GM21360 (cell line): Measurements from ENCODE around the gene TMCO4.
"Not testable (repeated sequence)": the region's sequence is repeated elsewhere in the genome, so short reads cannot be mapped to it uniquely, and the experiment has no call there.

ENCODE experiments used
- ATAC-seq: cut with Tn5 transposase; IDR thresholded peaks from one replicate; pipeline ENCODE4 v1.9.1; 2021; ENCODE audit warnings: mild to moderate bottlenecking, moderate library complexity; ENCODE audit not compliant: unreplicated experiment

TMCO4 gene

GRCh38 chr1:19799230-19800075, at the start of gene TMCO4:
Gene TMCO4, minus strand, starts transcription at chr1:19799916. Its CDS starts 19,158 bp downstream, at chr1:19780758.
- ATAC-seq = peak; percentile 67

GRCh38 chr1:19849307-19849706, 49.6 kb upstream of the TMCO4 start:
- not testable (repeated sequence) for ATAC-seq

DNA sequence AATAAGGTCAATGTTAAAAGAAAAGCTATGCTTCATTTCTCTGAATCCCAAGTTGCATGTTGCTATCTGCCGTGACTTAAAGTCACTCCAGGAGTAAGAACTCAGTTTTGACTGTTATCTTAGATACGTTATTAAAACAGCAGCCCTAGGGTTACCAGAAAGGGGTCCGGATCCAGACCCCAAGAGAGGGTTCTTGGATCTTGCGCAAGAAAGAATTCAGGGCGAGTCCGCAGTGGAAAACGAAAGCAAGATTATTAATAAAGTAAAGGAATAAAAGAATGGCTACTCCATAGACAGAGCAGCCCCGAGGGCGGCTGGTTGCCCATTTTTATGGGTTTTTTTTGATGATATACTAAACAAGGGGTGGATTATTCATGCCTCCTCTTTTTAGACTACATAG, 47.6 kb upstream of the TMCO4 start:
- not testable (repeated sequence) for ATAC-seq

- ATAC-seq = no peak
Observed at GRCh38 chr1:19846338-19846737, 46.6 kb upstream of the TMCO4 start.

DNA sequence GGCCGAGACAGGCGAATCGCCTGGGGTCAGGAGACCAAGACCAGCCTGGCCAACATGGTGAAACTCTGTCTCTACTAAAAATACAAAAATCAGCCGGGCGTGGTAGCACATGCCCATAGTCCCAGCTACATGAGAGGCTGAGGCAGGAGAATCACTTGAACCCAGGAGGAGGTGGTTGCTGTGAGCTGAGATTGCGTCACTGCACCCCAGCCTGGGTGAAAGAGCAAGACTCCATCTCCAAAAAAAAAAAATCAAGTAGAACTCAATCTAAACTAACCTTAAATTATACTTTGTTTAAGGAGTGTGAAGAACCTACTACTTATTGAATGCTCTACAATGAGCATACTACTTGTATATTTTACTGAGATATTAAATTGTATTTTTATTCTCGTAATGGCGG, 45.8 kb upstream of the TMCO4 start:
- ATAC-seq = no peak

DNA sequence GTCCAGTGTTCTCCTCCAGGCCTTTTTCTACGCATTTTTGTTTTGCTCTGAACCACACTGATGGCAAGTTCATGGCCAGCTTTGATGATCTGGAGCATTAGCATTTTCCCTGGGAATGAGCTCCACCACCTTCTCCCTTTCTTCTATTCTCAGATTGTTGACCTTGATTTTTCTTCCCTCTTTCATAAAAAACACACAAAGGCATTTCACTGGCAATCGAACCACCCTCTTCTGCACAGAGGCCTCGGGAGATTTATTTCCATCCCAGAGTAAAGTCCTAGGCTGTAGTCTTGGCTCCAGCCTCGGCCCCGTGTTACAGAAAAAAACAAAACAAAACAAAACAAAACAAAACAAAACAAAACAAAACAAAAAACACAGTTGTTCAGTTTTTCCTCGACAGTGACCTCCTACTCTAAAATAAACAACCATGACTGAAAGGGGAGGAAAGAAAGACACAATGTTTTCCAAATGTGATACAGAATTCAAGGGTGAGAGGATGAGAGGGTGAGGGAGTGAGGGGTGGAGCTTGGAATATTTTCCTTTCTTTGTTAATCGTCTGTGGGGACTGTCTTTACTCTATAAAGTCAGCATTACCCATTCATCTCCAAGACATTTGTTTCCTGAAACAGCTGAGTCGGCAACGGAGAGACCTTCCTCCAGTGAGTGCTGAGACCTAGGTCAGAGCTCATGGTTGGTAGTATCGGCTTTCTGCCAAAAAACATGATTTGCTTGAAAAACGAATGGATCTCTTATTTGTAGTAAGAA, 45.2 kb upstream of the TMCO4 start:
- ATAC-seq = no peak

GRCh38 chr1:19840228-19840627, 40.5 kb upstream of the TMCO4 start:
- ATAC-seq = no peak

DNA sequence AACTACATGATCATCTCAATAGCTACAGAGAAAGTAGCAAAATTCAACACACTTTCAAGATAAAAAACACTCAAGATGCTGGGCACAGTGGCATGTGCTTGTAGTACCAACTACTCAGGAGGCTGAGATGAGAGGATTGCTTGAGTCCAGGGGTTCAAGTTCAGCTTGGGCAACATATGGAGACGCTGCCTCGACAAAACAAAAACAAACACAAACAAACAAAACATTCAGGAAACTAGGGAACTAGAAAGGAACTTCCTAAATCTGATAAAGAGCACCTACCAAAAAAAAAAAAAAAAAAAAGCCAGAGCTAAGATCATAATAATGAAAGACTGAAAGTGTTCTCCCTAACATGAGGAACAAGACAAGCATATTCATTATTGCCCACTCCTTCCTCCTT, 38.1 kb upstream of the TMCO4 start:
- ATAC-seq = no peak

DNA sequence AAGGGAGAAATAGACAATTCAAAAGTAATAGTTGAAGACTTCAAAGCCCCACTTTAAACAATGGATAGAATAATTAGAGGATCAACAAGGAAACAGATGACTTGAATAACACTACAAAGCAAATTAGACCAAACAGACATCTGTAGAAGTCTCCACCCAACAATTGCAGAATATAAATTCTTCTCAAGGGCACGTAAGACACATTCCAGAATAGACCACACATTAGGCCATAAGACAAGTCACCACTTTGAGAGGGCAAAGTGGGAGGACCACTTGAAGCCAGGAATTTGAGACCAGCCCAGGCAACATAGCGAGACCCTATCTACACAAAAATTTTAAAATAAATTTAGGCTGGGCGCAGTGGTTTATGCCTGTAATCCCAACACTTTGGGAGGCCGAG, 35.9 kb upstream of the TMCO4 start:
- ATAC-seq = no peak

- ATAC-seq = no peak
Observed at GRCh38 chr1:19831441-19831840, 31.7 kb upstream of the TMCO4 start.

DNA sequence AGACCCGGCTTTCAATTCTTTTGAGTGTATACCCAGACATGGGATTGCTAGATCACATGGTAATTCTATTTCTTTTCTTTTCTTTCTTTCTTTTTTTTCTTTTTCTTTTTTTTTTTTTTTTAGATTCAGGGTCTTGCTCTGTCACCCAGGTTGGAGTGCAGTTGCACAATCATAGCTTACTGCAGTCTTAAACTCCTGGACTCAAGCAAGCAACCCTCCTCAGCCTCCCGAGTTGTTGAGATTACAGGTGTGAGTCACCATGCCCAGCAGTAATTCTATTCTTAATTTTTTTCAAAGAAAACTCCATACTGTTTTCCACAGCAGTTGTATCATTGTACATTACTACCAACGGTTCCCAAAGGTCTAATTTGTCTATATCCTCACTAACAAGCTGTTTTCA, 28.8 kb upstream of the TMCO4 start:
- ATAC-seq = no peak

- ATAC-seq = no peak
Observed at GRCh38 chr1:19825298-19825697, 25.6 kb upstream of the TMCO4 start.

- no peak for ATAC-seq
Observed at GRCh38 chr1:19824541-19824940, 24.8 kb upstream of the TMCO4 start.

DNA sequence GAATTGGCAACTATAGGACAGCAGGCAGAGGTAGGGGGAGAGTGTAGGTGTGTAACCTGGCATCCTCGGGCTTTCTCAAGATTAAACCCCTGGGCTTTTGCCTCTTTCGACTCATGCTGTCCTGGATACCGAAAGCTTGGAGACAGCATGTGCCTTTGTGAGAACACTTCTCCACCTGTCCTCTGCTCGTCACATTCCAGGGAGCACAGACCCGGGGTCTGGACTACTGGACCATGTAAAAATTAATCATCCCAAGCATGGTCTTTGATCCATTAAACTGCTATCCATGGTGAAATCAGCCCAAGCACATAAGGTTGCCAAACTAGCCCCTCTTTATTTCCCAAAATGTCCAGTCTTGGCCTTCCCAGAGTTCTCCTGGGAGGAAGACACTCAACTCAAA, 24.3 kb upstream of the TMCO4 start:
- ATAC-seq = no peak

DNA sequence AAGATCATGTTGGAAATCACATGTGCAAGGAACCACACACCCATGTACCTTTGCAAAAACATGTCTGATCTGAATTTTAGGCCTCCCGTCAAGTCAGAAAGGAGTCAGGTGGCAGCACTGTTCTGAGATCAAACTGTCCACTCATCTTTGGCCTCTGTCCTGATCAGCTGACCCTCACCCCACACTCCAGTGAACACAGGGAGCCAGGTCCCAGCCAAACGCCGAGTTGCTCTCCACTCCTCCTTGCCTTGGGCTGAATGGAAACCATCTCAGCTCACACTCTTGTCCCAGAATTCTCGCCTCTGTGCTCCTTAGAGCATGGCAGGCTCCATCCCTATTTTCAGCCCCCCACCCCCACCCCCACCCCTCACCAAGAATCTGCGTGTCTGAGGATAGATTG, 20.0 kb upstream of the TMCO4 start:
- ATAC-seq = no peak

GRCh38 chr1:19818324-19818723, 18.6 kb upstream of the TMCO4 start:
- ATAC-seq = no peak

GRCh38 chr1:19817160-19817559, 17.4 kb upstream of the TMCO4 start:
- ATAC-seq = no peak

DNA sequence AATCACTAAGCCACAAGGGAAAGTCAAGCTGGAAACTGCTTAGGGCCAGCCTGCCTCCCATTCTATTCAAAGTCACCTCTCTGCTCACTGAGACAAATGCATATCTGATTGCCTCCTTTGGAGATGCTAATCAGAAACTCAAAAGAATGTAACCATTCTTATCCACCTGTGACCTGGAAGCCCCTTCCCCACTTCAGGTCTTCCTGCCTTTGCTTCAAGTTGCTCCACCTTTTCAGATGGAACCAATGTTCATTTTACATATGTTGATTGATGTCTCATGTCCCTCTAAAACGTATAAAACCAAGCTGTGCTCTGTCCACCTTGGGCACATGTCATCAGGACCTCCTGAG, 17.0 kb upstream of the TMCO4 start:
- ATAC-seq = not testable (repeated sequence)

GRCh38 chr1:19815801-19816736, 16.4 kb upstream of the TMCO4 start:
- ATAC-seq = no peak

DNA sequence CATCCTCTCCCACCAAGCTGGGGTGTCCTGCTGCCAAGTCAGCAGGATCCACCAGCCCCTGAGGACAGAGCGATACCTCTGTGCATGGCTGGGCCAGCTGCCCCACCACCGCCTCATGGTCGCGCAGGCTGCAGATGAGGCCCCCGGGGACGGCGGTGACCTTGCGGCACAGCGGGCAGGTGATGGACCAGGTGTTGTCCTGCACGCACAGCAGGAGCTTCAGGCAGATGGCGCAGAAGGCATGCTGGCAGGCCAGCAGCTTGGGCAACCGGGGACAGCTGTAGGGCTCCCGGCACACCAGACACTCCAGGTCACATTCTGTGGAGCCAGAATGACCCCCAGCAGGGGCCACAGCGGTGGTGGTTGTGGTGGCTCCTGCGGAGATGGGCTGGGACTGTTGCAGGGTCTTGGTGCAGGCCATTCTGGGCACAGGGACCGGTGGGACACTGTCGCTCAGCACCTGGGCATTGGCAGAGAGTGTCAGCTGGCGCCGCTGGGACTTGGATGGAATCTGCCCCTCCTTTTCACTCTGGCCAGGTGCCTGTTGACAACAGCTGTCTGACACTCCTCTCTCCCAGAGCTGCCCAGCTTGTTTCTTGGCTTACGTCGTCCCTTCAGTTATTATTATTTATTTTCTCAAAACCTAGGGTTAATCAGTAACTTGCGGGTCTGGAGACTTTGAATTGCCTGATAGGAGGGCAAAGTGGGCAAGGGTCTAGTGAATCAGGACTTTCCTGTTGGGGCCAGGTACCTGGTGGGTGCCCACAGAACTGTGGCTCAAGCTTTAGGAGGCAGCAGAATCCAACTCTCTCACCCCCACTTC, 15.2 kb upstream of the TMCO4 start, which contains the start of gene RNF186:
TSS of gene RNF186 (minus strand) at position 603 of the 823 bp plus-strand sequence. CDS start at position 421, 182 bp downstream.
- ATAC-seq = no peak
